ENCODE data around the gene ZNF536. TPM values are rescaled to one million over a fixed set of nuclear protein-coding genes. Genes with fewer than 3 reads are reported as not detected.

The ZNF536 gene
- total and polyA plus RNA-seq, 10 of the 15 experiments (the other 5 are each of a cell fraction or from before 2014, with no cell fraction given), result not detected

DNA sequence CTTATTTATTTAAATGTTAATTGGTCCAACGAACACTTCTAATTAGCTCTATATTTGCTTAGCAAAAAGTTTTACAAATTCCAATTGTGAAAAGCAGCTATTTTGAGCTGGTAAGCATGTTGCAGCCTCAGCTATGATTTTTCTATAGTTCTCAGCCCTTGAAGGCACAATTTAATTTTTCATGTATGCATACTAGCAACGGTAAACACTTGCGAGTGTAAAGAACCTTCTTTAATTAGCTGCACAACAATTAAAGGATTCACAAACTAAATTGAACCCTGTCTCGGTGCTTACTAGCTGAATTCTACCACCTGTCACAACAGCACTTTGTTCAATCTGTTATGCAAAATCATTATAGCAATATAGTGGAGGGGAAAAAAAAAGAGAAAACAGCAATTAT is 29.8 kb downstream of the ZNF536 start:
- Histone ChIP-seq H3K9me3 (replicated peaks; ENCODE audit: control insufficient read depth, insufficient read depth, low read length) (no peaks in the 10 kb centered on the region), H2AFZ (ENCODE audit: control insufficient read depth, low read depth, low read length) (no peak overlapping the region), H3K79me2 (ENCODE audit: control insufficient read depth, insufficient read depth, low read length) (no peaks in the 10 kb centered on the region), H3K4me3 (no peak overlapping the region), H3K36me3 (ENCODE audit: control insufficient read depth in 2 of 2, insufficient read depth in 2 of 2, low read length in 1 of 2) (no peaks in the 10 kb centered on the region), H3K9ac (ENCODE audit: control insufficient read depth, insufficient read depth, low read length) (no peak overlapping the region), H3K4me2 (ENCODE audit: control insufficient read depth, insufficient read depth) (no peak overlapping the region), H3K27ac (ENCODE audit: control insufficient read depth, insufficient read depth) (no peak overlapping the region), H3K27me3 (replicated peaks in 1 of 2; ENCODE audit: control insufficient read depth in 2 of 2, insufficient read depth in 2 of 2, low read length in 1 of 2) (no peaks in the 10 kb centered on the region), H3K4me1 (ENCODE audit: control insufficient read depth, insufficient read depth, low read length) (no peaks in the 10 kb centered on the region), H4K20me1 (ENCODE audit: control insufficient read depth, insufficient read depth) (no peaks in the 10 kb centered on the region)
- SMC1A ChIA-PET (ENCODE audit: uncharacterized antibody, unreplicated experiment), result no interaction called here
- no peak for DNase-seq (ENCODE audit: low read depth, low spot score)
- no TSS peak for BruUV-seq (replicated peaks)
- RAD21 ChIA-PET (ENCODE audit: unreplicated experiment), result no interaction called here
- intact Hi-C loops (cut with micrococcal nuclease; ENCODE audit: unreplicated experiment) (no loop called here), in situ Hi-C loops (cut with MboI) (no loop called here)
- ATAC-seq, result no peak
- no peak for FAIRE-seq
- TF ChIP-seq STAT3 (IDR thresholded peaks at IDR 0.05; ENCODE audit: low read depth, low read length), result no peak
- 37% methylated on average over 4 of the region's 4 CpGs for WGBS (ENCODE audit: insufficient coverage, insufficient replicate concordance, low lambda C conversion rate, missing lambda C conversion rate)
- POLR2A ChIA-PET, result no interaction called here
- CTCF ChIA-PET, result no interaction called here

DNA sequence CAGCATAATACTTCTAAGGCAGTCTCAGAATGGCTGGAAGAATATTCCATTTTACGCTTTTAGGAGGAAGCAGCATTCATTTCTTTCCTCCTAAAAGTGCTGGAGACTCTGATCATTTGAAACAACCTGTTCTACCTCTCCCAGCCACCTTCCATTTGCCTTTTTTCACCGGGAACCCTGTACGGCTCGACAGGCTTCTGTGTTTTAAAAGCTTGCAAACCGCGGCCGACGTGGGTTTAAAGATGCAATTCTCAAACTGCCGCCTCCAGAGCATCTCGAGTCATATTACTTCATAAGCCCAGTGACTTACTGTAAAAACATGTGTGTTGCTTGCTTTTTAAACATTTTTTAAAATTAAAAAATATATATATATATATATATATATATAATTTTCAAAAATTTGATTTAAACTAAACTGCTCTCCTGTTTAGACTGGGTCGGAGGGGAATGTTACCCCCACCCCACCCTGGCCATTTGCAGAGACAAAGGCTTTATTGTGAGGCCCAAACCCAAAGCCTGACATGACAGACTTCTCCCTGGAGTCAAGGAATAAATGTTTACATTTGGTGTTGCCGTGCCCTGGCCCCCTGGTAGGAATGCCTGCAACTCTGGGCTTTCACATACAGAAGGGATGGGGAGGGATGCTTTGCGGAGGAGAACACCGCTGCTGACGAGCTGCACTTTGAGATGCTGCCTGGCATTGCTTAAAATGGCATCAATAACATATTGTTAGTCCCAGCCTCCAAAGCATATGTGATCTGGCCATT is 30.4 kb downstream of the ZNF536 start:
- DNase-seq (ENCODE audit: low read depth, low spot score), result no peak
- no TSS peak for BruUV-seq (replicated peaks)
- RAD21 ChIA-PET (ENCODE audit: unreplicated experiment), result no interaction called here
- POLR2A ChIA-PET, result no interaction called here
- FAIRE-seq, result no peak
- Histone ChIP-seq H3K79me2 (ENCODE audit: control insufficient read depth, insufficient read depth, low read length) (no peaks in the 10 kb centered on the region), H3K9me3 (replicated peaks; ENCODE audit: control insufficient read depth, insufficient read depth, low read length) (no peaks in the 10 kb centered on the region), H3K4me1 (ENCODE audit: control insufficient read depth, insufficient read depth, low read length) (no peaks in the 10 kb centered on the region), H4K20me1 (ENCODE audit: control insufficient read depth, insufficient read depth) (no peaks in the 10 kb centered on the region), H3K36me3 (ENCODE audit: control insufficient read depth in 2 of 2, insufficient read depth in 2 of 2, low read length in 1 of 2) (no peaks in the 10 kb centered on the region), H3K4me2 (ENCODE audit: control insufficient read depth, insufficient read depth) (no peak overlapping the region), H3K27me3 (replicated peaks in 1 of 2; ENCODE audit: control insufficient read depth in 2 of 2, insufficient read depth in 2 of 2, low read length in 1 of 2) (no peaks in the 10 kb centered on the region), H3K4me3 (no peak overlapping the region), H3K9ac (ENCODE audit: control insufficient read depth, insufficient read depth, low read length) (no peak overlapping the region), H2AFZ (ENCODE audit: control insufficient read depth, low read depth, low read length) (no peak overlapping the region), H3K27ac (ENCODE audit: control insufficient read depth, insufficient read depth) (no peak overlapping the region)
- intact Hi-C loops (cut with micrococcal nuclease; ENCODE audit: unreplicated experiment), result no loop called here
- CTCF ChIA-PET, result no interaction called here
- no peak for ATAC-seq
- TF ChIP-seq NR2C2 (IDR thresholded peaks at IDR 0.05; ENCODE audit: borderline replicate concordance, control insufficient read depth, insufficient read length, low read depth) (no peak), RBBP5 (conservative IDR thresholded peaks at IDR 0.05) (no peak), ETV6 (conservative IDR thresholded peaks at IDR 0.05 in 1 of 2, IDR thresholded peaks at IDR 0.05 in 1 of 2; ENCODE audit: borderline replicate concordance in 1 of 2, low read depth in 1 of 2) (no peak), IRF4 (IDR thresholded peaks at IDR 0.05; ENCODE audit: low read depth, low read length) (no peak)
- TF ChIP-seq, protein P1, sequence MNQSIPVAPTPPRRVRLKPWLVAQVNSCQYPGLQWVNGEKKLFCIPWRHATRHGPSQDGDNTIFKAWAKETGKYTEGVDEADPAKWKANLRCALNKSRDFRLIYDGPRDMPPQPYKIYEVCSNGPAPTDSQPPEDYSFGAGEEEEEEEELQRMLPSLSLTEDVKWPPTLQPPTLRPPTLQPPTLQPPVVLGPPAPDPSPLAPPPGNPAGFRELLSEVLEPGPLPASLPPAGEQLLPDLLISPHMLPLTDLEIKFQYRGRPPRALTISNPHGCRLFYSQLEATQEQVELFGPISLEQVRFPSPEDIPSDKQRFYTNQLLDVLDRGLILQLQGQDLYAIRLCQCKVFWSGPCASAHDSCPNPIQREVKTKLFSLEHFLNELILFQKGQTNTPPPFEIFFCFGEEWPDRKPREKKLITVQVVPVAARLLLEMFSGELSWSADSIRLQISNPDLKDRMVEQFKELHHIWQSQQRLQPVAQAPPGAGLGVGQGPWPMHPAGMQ (IDR thresholded peaks at IDR 0.05; ENCODE audit: borderline replicate concordance), result no peak
- TF ChIP-seq, protein P2, sequence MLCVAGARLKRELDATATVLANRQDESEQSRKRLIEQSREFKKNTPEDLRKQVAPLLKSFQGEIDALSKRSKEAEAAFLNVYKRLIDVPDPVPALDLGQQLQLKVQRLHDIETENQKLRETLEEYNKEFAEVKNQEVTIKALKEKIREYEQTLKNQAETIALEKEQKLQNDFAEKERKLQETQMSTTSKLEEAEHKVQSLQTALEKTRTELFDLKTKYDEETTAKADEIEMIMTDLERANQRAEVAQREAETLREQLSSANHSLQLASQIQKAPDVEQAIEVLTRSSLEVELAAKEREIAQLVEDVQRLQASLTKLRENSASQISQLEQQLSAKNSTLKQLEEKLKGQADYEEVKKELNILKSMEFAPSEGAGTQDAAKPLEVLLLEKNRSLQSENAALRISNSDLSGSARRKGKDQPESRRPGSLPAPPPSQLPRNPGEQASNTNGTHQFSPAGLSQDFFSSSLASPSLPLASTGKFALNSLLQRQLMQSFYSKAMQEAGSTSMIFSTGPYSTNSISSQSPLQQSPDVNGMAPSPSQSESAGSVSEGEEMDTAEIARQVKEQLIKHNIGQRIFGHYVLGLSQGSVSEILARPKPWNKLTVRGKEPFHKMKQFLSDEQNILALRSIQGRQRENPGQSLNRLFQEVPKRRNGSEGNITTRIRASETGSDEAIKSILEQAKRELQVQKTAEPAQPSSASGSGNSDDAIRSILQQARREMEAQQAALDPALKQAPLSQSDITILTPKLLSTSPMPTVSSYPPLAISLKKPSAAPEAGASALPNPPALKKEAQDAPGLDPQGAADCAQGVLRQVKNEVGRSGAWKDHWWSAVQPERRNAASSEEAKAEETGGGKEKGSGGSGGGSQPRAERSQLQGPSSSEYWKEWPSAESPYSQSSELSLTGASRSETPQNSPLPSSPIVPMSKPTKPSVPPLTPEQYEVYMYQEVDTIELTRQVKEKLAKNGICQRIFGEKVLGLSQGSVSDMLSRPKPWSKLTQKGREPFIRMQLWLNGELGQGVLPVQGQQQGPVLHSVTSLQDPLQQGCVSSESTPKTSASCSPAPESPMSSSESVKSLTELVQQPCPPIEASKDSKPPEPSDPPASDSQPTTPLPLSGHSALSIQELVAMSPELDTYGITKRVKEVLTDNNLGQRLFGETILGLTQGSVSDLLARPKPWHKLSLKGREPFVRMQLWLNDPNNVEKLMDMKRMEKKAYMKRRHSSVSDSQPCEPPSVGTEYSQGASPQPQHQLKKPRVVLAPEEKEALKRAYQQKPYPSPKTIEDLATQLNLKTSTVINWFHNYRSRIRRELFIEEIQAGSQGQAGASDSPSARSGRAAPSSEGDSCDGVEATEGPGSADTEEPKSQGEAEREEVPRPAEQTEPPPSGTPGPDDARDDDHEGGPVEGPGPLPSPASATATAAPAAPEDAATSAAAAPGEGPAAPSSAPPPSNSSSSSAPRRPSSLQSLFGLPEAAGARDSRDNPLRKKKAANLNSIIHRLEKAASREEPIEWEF (IDR thresholded peaks at IDR 0.05; ENCODE audit: insufficient replicate concordance, low read depth, low read length), result no peak
- SMC1A ChIA-PET (ENCODE audit: uncharacterized antibody, unreplicated experiment), result no interaction called here
- WGBS (ENCODE audit: insufficient coverage, insufficient replicate concordance, low lambda C conversion rate, missing lambda C conversion rate), result 39% methylated on average over 15 of the region's 15 CpGs
- in situ Hi-C loops (cut with MboI), result no loop called here
